HepG2 (cell line): Measurements from ENCODE around the gene MKX. TPM values are rescaled to one million over a fixed set of nuclear protein-coding genes. Genes with fewer than 3 reads are reported as not detected.

ENCODE experiments used
- BHLHE40 ChIP-seq: IDR thresholded peaks from 2 replicates; pipeline ENCODE4 v1.6.1; 2011; ENCODE audit warnings: low read length, improper control_type of control experiment
- HDAC1 ChIP-seq: sonication (generic); formaldehyde crosslinking; IDR thresholded peaks from 2 replicates; pipeline ENCODE4 v1.5.1; 2020; ENCODE audit warnings: mild to moderate bottlenecking, missing genetic modification reagents
- HINFP ChIP-seq: sonication (generic); formaldehyde crosslinking; IDR thresholded peaks from 2 replicates; pipeline ENCODE4 v1.4.0; 2020; ENCODE audit warnings: low read depth, mild to moderate bottlenecking, missing genetic modification reagents
- HIVEP1 ChIP-seq: sonication (generic); formaldehyde crosslinking; IDR thresholded peaks from 2 replicates; pipeline ENCODE4 v1.4.0; 2020; ENCODE audit warnings: mild to moderate bottlenecking, missing genetic modification reagents
- HNRNPK ChIP-seq: fragments of 200-400 bp; formaldehyde crosslinking; IDR thresholded peaks from 2 replicates; pipeline ENCODE4 v1.6.1; 2018; ENCODE audit warnings: low read length, low read depth, moderate library complexity, mild to moderate bottlenecking; ENCODE audit not compliant: poor library complexity, severe bottlenecking
- KDM2A ChIP-seq: sonication (generic); formaldehyde crosslinking; IDR thresholded peaks from 2 replicates; pipeline ENCODE4 v1.4.0; 2020; ENCODE audit warnings: low read depth, missing genetic modification reagents, borderline replicate concordance
- MEIS1 ChIP-seq: sonication (generic); formaldehyde crosslinking; IDR thresholded peaks from 2 replicates; pipeline ENCODE4 v1.9.0; 2021; ENCODE audit warnings: mild to moderate bottlenecking, missing genetic modification reagents, moderate library complexity, borderline replicate concordance
- PATZ1 ChIP-seq: sonication (generic); formaldehyde crosslinking; IDR thresholded peaks from 2 replicates; pipeline ENCODE4 v1.4.0; 2020; ENCODE audit warnings: missing genetic modification reagents
- PRDM10 ChIP-seq: sonication (generic); formaldehyde crosslinking; IDR thresholded peaks from 2 replicates; pipeline ENCODE4 v1.4.0; 2020; ENCODE audit warnings: low read depth, missing genetic modification reagents
- REPIN1 ChIP-seq: sonication (generic); formaldehyde crosslinking; IDR thresholded peaks from 2 replicates; pipeline ENCODE4 v1.8.0; 2022; ENCODE audit warnings: missing genetic modification reagents, low read depth, mild to moderate bottlenecking, borderline replicate concordance
- RFX3 ChIP-seq: IDR thresholded peaks from 2 replicates; pipeline ENCODE4 v1.6.1; 2016; ENCODE audit warnings: missing biosample characterization, missing genetic modification reagents
- TARDBP ChIP-seq: sonication (generic); formaldehyde crosslinking; IDR thresholded peaks from 2 replicates; pipeline ENCODE4 v1.8.0; 2022; ENCODE audit warnings: mild to moderate bottlenecking, missing genetic modification reagents
- TFE3 ChIP-seq: IDR thresholded peaks from 2 replicates; pipeline ENCODE4 v1.6.1; 2016
- THAP11 ChIP-seq: IDR thresholded peaks from 2 replicates; pipeline ENCODE4 v1.6.1; 2016; ENCODE audit warnings: missing biosample characterization, missing genetic modification reagents
- ZNF12 ChIP-seq: sonication (generic); formaldehyde crosslinking; IDR thresholded peaks from 2 replicates; pipeline ENCODE4 v1.5.0; 2020; ENCODE audit warnings: missing genetic modification reagents
- ZNF280B ChIP-seq: sonication (generic); formaldehyde crosslinking; IDR thresholded peaks from 2 replicates; pipeline ENCODE4 v1.5.0; 2020; ENCODE audit warnings: missing genetic modification reagents, mild to moderate bottlenecking, borderline replicate concordance
- ZNF776 ChIP-seq: sonication (generic); formaldehyde crosslinking; IDR thresholded peaks from 2 replicates; pipeline ENCODE4 v1.4.0; 2020; ENCODE audit warnings: mild to moderate bottlenecking, missing genetic modification reagents
- polyA plus RNA-seq, 8 experiments: library from polyadenylated mRNA; depleted of rRNA in 3 of 8; stranded (reverse) in 7 of 8; unstranded in 1 of 8; fragments of >200 nt; fragmentation: Illumina TruSeq in 4 of 8; extraction: Trizol in 4 of 8; gene quantifications; 2 replicates each; pipeline versions ENCODE4 v1.2.1 to v1.2.3, GENCODE V29; 2011 to 2016; ENCODE audit warnings: low read depth in 4 of 8, missing spikeins in 1 of 8, mixed read lengths in 1 of 8; ENCODE audit not compliant: insufficient read depth in 1 of 8
- total RNA-seq, 5 experiments: library from RNA; depleted of rRNA; stranded (reverse); fragments of >200 nt; fragmentation: Illumina TruSeq; extraction: Trizol; gene quantifications; 2 replicates each; pipeline ENCODE4 v1.2.3, GENCODE V29; 2016; ENCODE audit warnings: low read depth in 1 of 5

The MKX gene
- total and polyA plus RNA-seq, 2 of the 13 experiments (the other 11 are each of a cell fraction or from before 2014, with no cell fraction given): not detected

- TF ChIP-seq REPIN1 (CRISPR knock-in tag) (0 out of 2 replicates have a peak, but pooled peaks have one; percentile 31), HIVEP1 (CRISPR knock-in tag) (no peak), HINFP (peak; percentile 55; the same call in 1 of the 2 replicates), PATZ1 (CRISPR knock-in tag) (peak; percentile 19; the same call in 1 of the 2 replicates), TFE3 (CRISPR knock-in tag) (no peak), ZNF280B (CRISPR knock-in tag) (no peak), PRDM10 (CRISPR knock-in tag) (no peak), ZNF12 (CRISPR knock-in tag) (no peak), TARDBP (CRISPR knock-in tag) (0 out of 2 replicates have a peak, but pooled peaks have one; percentile 20), BHLHE40 (peak; percentile 33; the same call in 1 of the 2 replicates), KDM2A (peak; percentile 67; the same call in 1 of the 2 replicates), ZNF776 (CRISPR knock-in tag) (no peak), RFX3 (CRISPR knock-in tag) (no peak), HNRNPK (peak; percentile 65), THAP11 (CRISPR knock-in tag) (no peak), HDAC1 (no peak), MEIS1 (no peak)
Measured at GRCh38 chr10:27742195-27743011, 3.2 kb downstream of the MKX start (continued).
